Spinal cord (tissue), 10 donors: ENCODE data around the gene CYTH3. TPM values are rescaled to one million over a fixed set of nuclear protein-coding genes. Genes with fewer than 3 reads are reported as not detected.

Source experiments
- DNase-seq, 6 donors: peaks; one replicate each; pipeline versions ENCODE4 v3.0.0 to v3.0.0-alpha.2; 2013 to 2015; ENCODE audit warnings: low spot score in 6 of 6, low read depth in 4 of 6
- H3K27ac ChIP-seq: one replicate; pipeline ENCODE4 v1.5.1; 2013; ENCODE audit warnings: low read depth, low read length, control low read depth
- H3K27me3 ChIP-seq: one replicate; pipeline ENCODE4 v1.6.1; 2013; ENCODE audit warnings: low read length; ENCODE audit not compliant: control insufficient read depth, insufficient read depth
- H3K36me3 ChIP-seq: one replicate; pipeline ENCODE4 v1.6.1; 2013; ENCODE audit warnings: low read length; ENCODE audit not compliant: control insufficient read depth, insufficient read depth
- H3K4me1 ChIP-seq: one replicate; pipeline ENCODE4 v1.6.1; 2013; ENCODE audit warnings: low read length; ENCODE audit not compliant: control insufficient read depth, insufficient read depth
- H3K4me3 ChIP-seq: one replicate; pipeline ENCODE4 v1.5.1; 2013; ENCODE audit warnings: low read depth, low read length, control low read depth
- H3K9me3 ChIP-seq: one replicate; pipeline ENCODE4 v1.6.1; 2013; ENCODE audit warnings: low read length; ENCODE audit not compliant: control insufficient read depth, insufficient read depth
- WGBS: methylation state at CpG from one replicate; pipeline ENCODE4 v1.1.5; 2013; ENCODE audit warnings: missing lambda C conversion rate; ENCODE audit not compliant: insufficient coverage; 5-methylcytosine and 5-hydroxymethylcytosine counted together
- polyA plus RNA-seq, 2 donors: library from polyadenylated mRNA; unstranded; fragments of 120-200 nt; gene quantifications; one replicate each; pipeline ENCODE4 v1.2.1, GENCODE V29; 2013; ENCODE audit not compliant: insufficient read length in 2 of 2
- total RNA-seq, 2 donors: library from RNA; depleted of rRNA in 1 of 2; stranded (reverse); fragments of 120-200 nt in 1 of 2; fragments of >200 nt in 1 of 2; gene quantifications; one replicate each; pipeline versions ENCODE4 v1.2.3 to v1.2.4, GENCODE V29; 2013 to 2014
- donor health status: healthy.

The CYTH3 gene
- total and polyA plus RNA-seq, 4 donors, result 24.8 to 41.9 (median 31.3) TPM

DNA sequence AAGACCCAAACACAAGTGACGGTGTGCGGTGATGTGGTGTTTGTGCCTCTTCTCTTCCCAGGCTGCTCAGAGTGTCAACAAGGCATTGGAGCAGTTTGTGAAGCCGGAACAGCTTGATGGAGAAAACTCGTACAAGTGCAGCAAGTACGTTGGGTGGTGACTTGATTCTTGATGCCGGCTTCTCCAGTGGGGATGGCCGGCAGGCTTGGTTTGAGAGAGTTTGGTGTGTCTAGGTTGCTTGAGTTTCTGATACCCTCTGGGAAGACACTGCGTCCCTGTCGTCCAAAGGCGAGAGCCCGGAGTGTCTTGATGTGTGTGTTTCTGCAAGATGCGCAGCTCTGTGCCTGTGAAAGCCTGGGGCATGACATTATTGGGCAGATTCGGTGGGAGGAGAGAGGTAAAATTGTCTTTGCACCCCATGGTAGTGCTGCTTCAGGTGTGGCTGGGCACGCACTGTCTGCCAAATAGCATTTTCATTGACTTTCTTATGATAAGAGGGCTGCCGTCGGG lies 129.5 kb downstream of the CYTH3 start:
- Histone ChIP-seq H3K4me3 (no peak overlapping the region), H3K36me3 (peaks cover 67% of the 10 kb centered on the region), H3K9me3 (no peaks in the 10 kb centered on the region), H3K27me3 (no peaks in the 10 kb centered on the region), H3K4me1 (no peaks in the 10 kb centered on the region), H3K27ac (no peak overlapping the region)
- no peak for DNase-seq
- 96% methylated on average over 14 of the region's 16 CpGs for WGBS

DNA sequence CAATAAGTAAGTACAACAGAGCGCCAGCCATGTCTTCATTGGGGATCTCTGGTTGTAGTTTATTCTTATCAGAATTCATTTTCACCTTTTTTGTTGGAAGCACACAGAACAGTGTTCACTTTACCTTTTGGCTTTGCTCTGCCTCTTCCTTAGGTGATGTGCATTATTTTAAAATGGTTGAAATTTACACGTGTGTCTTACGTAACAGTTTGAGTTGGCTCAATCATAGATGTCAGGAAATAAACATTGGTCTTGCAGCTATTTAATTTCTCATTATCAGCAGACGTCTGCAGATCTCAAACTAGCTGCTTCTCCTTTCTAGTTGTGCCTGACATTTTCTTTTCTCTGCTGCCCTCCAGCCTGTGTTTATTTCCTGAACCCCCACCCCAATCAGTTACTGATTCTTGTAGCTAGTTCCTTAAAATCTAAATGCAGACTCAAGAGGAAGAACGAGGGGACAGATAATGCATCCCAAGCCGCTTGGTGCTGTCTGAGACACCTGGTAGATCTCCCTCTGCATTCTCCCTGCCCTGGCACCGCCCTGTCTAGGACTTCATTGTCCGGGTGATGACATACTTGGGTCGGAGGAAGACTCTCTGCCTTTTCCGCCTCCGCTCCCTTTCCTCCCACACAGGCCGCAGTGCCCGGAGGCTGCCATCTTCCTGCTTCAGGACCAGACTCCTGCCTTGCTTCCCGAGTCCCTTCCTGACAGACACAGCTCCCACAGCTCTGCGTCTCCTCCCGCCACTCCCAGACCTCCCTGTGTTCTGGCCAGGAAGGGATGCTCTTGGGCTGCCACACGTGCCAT lies 133.0 kb downstream of the CYTH3 start:
- Histone ChIP-seq H3K9me3 (no peaks in the 10 kb centered on the region), H3K36me3 (peaks cover 43% of the 10 kb centered on the region), H3K4me1 (no peaks in the 10 kb centered on the region), H3K27me3 (no peaks in the 10 kb centered on the region), H3K4me3 (no peak overlapping the region), H3K27ac (no peak overlapping the region)
- DNase-seq, result no peak
- 95% methylated on average over 14 of the region's 17 CpGs for WGBS

DNA sequence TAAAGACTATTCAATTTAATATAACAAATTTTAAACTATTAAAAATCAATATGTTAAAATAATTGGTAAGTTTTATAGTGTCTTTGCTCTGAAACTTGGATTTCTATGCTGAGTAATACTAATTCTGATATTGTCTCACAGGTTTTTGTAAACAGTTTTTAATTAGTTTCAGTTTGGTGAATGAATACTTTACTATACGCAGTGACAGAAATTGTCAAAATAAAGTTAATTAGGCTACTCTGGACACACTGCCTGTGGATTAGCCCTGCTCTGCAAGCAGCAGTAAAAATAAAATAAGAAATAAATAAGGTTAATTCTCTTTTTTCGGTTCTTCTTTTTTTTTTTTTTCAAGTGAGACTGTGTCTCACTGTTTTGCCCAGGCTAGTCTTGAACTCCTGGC lies 135.9 kb downstream of the CYTH3 start:
- no peaks in the 10 kb centered on the region for H3K9me3 ChIP-seq
- H3K4me1 ChIP-seq, result no peaks in the 10 kb centered on the region
- peaks cover 44% of the 10 kb centered on the region for H3K36me3 ChIP-seq
- H3K27ac ChIP-seq, result no peak overlapping the region
- H3K4me3 ChIP-seq, result no peak overlapping the region
- no peak for DNase-seq
- no peaks in the 10 kb centered on the region for H3K27me3 ChIP-seq
- no CpG with 5 or more reads among the region's 2 CpGs for WGBS

DNA sequence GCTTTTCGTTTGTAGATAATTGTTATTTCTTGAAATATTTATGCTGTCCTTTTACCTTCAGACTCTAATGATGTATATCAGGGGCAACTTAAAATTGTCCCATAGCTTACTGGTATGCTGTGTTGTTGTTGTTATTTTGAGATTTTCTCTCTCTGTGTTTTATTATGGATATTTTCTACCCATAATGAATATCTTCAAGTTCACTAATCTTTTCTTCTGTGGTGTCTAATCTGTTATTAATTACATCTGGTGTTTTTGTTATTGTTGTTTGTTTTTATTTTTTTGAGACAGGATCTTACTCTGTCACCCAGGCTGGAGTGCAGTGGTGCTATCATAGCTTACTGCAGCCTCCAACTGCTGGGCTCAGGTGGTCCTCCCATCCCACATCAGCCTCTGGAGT lies 139.2 kb downstream of the CYTH3 start:
- Histone ChIP-seq H3K9me3 (no peaks in the 10 kb centered on the region), H3K27me3 (no peaks in the 10 kb centered on the region), H3K36me3 (peaks cover 48% of the 10 kb centered on the region), H3K4me3 (no peak overlapping the region), H3K27ac (no peak overlapping the region), H3K4me1 (no peaks in the 10 kb centered on the region)
- no peak for DNase-seq
- no CpG with 5 or more reads among the region's 1 CpG for WGBS

DNA sequence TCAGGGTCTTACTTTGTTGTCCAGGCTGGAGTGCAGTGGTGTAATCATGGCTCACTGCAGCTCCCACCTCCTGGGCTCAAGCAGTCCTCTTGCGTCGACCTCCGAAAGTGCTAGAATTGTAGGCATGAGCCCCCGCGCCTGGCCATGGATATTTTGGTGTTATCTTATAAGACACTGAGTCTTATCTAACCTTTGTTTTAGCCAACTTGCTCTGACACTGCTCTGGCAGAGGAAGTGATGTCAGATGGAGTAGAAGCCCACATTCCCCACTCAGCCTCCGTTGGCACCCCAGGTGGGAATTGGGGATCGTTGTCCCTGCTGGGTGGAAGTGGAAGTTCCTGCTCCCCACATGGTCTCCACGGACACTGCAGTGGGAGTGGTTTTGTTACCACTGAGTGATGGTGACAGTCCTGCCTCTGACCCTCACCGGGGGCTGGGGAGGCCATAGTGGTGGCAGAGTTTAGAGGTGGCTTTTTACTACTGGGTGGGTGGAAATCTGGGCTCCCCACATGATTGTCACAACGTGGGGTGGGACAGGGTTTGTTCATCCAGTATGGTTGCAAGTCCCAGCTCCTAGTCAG lies 142.3 kb downstream of the CYTH3 start:
- no peak overlapping the region for H3K27ac ChIP-seq
- DNase-seq, result no peak
- WGBS, result 81% methylated on average over 6 of the region's 10 CpGs
- H3K36me3 ChIP-seq, result peaks cover 54% of the 10 kb centered on the region
- no peaks in the 10 kb centered on the region for H3K27me3 ChIP-seq
- no peaks in the 10 kb centered on the region for H3K9me3 ChIP-seq
- H3K4me1 ChIP-seq, result no peaks in the 10 kb centered on the region
- H3K4me3 ChIP-seq, result no peak overlapping the region

DNA sequence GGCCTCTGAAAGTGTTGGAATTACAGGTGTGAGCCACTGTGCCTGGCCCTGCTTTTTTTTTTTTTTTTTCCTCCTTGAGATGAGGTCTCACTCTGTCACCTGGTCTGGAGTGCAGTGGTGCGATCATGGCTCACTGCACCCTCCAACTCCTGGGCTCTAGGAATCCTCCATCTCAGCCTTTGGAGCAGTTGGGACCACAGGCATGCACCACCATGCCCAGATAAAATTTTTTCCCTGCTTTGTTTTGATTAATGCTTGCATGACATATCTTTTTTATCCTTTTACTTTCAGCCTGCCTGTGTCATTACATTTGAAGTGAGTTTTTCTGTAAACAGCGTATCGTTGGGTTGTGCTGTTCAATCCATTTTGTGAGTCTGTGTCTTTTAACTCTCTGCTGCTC lies 144.2 kb downstream of the CYTH3 start:
- DNase-seq, result no peak
- no CpG with 5 or more reads among the region's 3 CpGs for WGBS
- H3K4me1 ChIP-seq, result no peaks in the 10 kb centered on the region
- no peaks in the 10 kb centered on the region for H3K27me3 ChIP-seq
- peaks cover 57% of the 10 kb centered on the region for H3K36me3 ChIP-seq
- H3K4me3 ChIP-seq, result no peak overlapping the region
- no peak overlapping the region for H3K27ac ChIP-seq
- peaks cover 3% of the 10 kb centered on the region for H3K9me3 ChIP-seq

DNA sequence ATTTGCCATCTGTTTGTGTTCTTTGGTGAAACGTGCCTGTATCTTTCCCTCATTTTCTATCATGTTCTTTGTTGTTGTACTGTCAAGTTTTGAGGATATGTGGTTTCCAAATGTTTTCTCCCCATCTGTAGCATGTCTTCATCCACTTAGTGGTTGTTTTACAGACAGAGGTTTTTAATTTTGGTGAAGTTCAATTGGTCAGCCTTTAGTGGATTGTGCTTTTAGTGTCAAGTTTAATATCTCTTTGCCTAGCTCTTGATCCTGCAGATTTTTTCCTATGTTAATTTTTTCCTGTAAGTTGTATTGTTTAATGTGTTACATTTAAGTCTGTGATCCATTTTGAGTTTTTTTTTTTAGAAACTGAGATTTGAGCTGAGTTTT lies 145.3 kb downstream of the CYTH3 start:
- no peak for DNase-seq
- no CpG with 5 or more reads among the region's 1 CpG for WGBS

DNA sequence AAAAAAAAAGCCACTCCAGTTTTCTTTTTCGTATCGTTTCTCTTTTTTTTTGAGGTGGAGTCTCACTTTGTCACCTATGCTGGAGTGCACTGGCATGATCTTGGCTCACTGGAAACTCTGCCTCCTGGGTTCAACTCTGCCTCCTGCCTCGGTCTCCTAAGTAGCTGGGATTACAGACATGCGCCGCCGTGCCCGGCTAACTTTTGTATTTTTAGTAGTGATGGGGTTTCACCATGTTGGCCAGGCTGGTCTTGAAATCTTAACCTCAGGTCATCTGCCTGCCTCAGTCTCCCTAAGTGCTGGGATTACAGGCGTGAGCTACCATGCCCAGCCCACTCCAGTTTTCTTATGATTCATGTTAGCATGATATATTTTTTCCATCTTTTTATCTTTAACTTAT lies 148.6 kb downstream of the CYTH3 start:
- no peaks in the 10 kb centered on the region for H3K27me3 ChIP-seq
- DNase-seq, result no peak

More for the DNA sequence above, 145.3 kb downstream of the CYTH3 start:
- no peak overlapping the region for H3K27ac ChIP-seq
- peaks cover 3% of the 10 kb centered on the region for H3K9me3 ChIP-seq
- no peaks in the 10 kb centered on the region for H3K4me1 ChIP-seq
- peaks cover 61% of the 10 kb centered on the region for H3K36me3 ChIP-seq
- no peak overlapping the region for H3K4me3 ChIP-seq
- H3K27me3 ChIP-seq, result no peaks in the 10 kb centered on the region

DNA sequence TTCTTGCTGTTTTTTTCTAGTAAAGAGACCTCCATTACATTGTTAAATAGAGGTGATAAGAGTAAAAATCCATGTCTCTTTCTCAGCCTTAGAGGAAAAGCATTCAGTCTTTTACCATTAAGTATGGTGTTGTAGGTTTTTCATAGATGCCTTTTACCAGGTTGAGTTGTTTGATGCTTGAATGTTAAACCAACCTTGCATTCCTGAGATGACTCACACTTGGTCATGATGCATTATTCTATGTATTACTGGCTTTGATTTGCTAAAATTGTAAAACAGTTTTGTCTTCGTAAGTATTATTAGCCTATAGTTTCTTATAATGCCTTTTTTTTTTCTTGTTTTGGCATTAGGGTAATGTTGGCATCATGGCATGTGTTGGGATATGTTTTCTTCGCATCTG lies 151.3 kb downstream of the CYTH3 start:
- H3K9me3 ChIP-seq, result peaks cover 7% of the 10 kb centered on the region
- no peak overlapping the region for H3K4me3 ChIP-seq
- DNase-seq, result peak in 1 of 6 donors; percentile 3
- H3K27ac ChIP-seq, result no peak overlapping the region
- no peaks in the 10 kb centered on the region for H3K27me3 ChIP-seq
- no CpG with 5 or more reads among the region's 2 CpGs for WGBS
- H3K4me1 ChIP-seq, result no peaks in the 10 kb centered on the region
- peaks cover 60% of the 10 kb centered on the region for H3K36me3 ChIP-seq

More for the DNA sequence above, 148.6 kb downstream of the CYTH3 start:
- H3K4me1 ChIP-seq, result no peaks in the 10 kb centered on the region
- no CpG with 5 or more reads among the region's 8 CpGs for WGBS
- H3K9me3 ChIP-seq, result peaks cover 7% of the 10 kb centered on the region
- H3K4me3 ChIP-seq, result no peak overlapping the region
- peaks cover 61% of the 10 kb centered on the region for H3K36me3 ChIP-seq
- H3K27ac ChIP-seq, result no peak overlapping the region

DNA sequence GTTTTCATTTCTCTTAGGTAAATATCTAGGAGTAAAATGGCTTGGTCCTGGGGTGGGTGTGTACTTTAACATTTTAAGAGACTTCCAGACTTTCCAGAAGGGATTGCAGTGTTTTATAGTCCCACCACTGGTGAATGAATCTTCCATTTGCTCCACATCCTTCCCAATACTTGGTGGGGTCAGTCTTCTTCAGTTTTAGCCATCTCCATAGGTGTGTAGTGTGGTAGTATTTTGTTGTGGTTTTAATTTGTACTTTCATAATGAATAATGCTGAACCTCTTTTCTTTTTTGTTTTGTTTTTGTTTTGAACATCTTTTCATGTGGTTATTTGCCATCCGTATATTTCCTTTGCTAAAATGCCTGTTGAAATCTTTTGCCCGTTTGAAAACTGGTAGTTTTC lies 154.9 kb downstream of the CYTH3 start:
- Histone ChIP-seq H3K36me3 (peaks cover 57% of the 10 kb centered on the region), H3K9me3 (peaks cover 5% of the 10 kb centered on the region), H3K27me3 (no peaks in the 10 kb centered on the region), H3K4me3 (no peak overlapping the region), H3K27ac (no peak overlapping the region), H3K4me1 (no peaks in the 10 kb centered on the region)
- WGBS, result no CpG with 5 or more reads among the region's 2 CpGs
- no peak for DNase-seq
